Karpas-422 (cell line): ENCODE measurements around the gene NBR1. TPM values are rescaled to one million over a fixed set of nuclear protein-coding genes. Genes with fewer than 3 reads are reported as not detected.
"Not testable (repeated sequence)": the region's sequence is repeated elsewhere in the genome, so short reads cannot be mapped to it uniquely, and the experiment has no call there.

Source experiments
- DNase-seq: peaks from one replicate; pipeline ENCODE4 v3.0.0-alpha.2; 2015
- H2AFZ ChIP-seq: fragments of 200-600 bp; sonication (generic); 2 replicates; pipeline ENCODE4 v1.6.1; 2014; ENCODE audit warnings: antibody characterized with exemption, low read length, mixed read lengths
- H3K27ac ChIP-seq: fragments of 200-600 bp; sonication (generic); 2 replicates; pipeline ENCODE4 v1.5.1; 2014; ENCODE audit warnings: mild to moderate bottlenecking, low read length, moderate library complexity
- H3K27me3 ChIP-seq: fragments of 200-600 bp; sonication (generic); 2 replicates; pipeline ENCODE4 v1.6.1; 2014; ENCODE audit warnings: low read length, mixed read lengths
- H3K36me3 ChIP-seq: fragments of 200-600 bp; sonication (generic); 2 replicates; pipeline ENCODE4 v1.6.1; 2014; ENCODE audit warnings: low read length, mixed read lengths; ENCODE audit not compliant: insufficient read depth
- H3K4me1 ChIP-seq: fragments of 200-600 bp; sonication (generic); 2 replicates; pipeline ENCODE4 v1.6.1; 2014; ENCODE audit warnings: mild to moderate bottlenecking, low read length, mixed read lengths
- H3K4me2 ChIP-seq: fragments of 200-600 bp; sonication (generic); 2 replicates; pipeline ENCODE4 v1.6.1; 2014; ENCODE audit warnings: low read length, low read depth, mild to moderate bottlenecking; ENCODE audit not compliant: poor library complexity, severe bottlenecking
- H3K4me3 ChIP-seq: fragments of 200-600 bp; sonication (generic); 2 replicates; pipeline ENCODE4 v1.5.1; 2014; ENCODE audit warnings: mild to moderate bottlenecking, antibody characterized with exemption, low read length, mixed read lengths
- H3K79me2 ChIP-seq: fragments of 200-600 bp; sonication (generic); 2 replicates; pipeline ENCODE4 v1.6.1; 2014; ENCODE audit warnings: mild to moderate bottlenecking, low read length, mixed read lengths
- H3K9ac ChIP-seq: fragments of 200-600 bp; sonication (generic); 2 replicates; pipeline ENCODE4 v1.6.0; 2014; ENCODE audit warnings: low read length
- H3K9me2 ChIP-seq: fragments of 200-600 bp; sonication (generic), shearing (Covaris generic); replicated peaks from 2 replicates; pipeline ENCODE4 v1.6.0; 2014; ENCODE audit warnings: mild to moderate bottlenecking, low read length, moderate library complexity; ENCODE audit not compliant: insufficient read depth
- H3K9me3 ChIP-seq: fragments of 300-700, 200-600 bp; sonication (generic); 2 replicates; pipeline ENCODE4 v1.6.1; 2014; ENCODE audit warnings: low read length, mixed read lengths
- H4K20me1 ChIP-seq: fragments of 200-600 bp; sonication (generic); 2 replicates; pipeline ENCODE4 v1.6.1; 2014; ENCODE audit warnings: mild to moderate bottlenecking, antibody characterized with exemption, low read length, low read depth; ENCODE audit not compliant: insufficient read depth
- total RNA-seq: library from RNA; depleted of rRNA; stranded (reverse); fragments of >200 nt; shearing (Covaris generic); gene quantifications from 2 replicates; pipeline ENCODE4 v1.2.3, GENCODE V29; 2014; ENCODE audit warnings: low replicate concordance

NBR1 gene
- total RNA-seq, 1 experiment from 2014 or later = 49.5 TPM

DNA sequence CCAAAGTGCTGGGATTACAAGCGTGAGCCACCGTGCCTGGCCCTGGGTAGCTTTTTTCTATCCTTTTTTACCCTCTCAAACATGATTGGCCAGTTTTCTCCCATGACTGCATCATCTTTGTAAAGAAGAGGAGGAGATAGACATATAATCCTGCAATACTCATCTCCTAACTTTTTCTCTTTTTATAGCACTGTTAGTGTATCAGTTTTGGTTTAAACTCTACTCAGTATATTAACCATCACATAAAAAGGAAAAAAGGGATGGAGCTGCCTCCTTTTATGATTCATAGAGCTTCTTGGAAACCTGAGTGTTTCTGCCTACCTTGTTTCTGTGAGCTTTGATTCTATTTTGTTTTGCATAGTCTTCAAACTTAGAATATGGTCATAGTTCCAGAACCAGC is 28.6 kb downstream of the NBR1 start:
- H4K20me1 ChIP-seq = no peaks in the 10 kb centered on the region
- H3K27ac ChIP-seq = no peak overlapping the region
- H3K9me2 ChIP-seq = no peaks in the 10 kb centered on the region
- H3K36me3 ChIP-seq = peaks cover 46% of the 10 kb centered on the region
- H3K4me3 ChIP-seq = no peak overlapping the region
- no peak overlapping the region for H3K9ac ChIP-seq
- H3K4me1 ChIP-seq = peaks cover 11% of the 10 kb centered on the region
- no peaks in the 10 kb centered on the region for H3K9me3 ChIP-seq
- H3K27me3 ChIP-seq = no peaks in the 10 kb centered on the region
- H3K79me2 ChIP-seq = no peaks in the 10 kb centered on the region
- H3K4me2 ChIP-seq = no peak overlapping the region
- no peak overlapping the region for H2AFZ ChIP-seq
- no peak for DNase-seq

DNA sequence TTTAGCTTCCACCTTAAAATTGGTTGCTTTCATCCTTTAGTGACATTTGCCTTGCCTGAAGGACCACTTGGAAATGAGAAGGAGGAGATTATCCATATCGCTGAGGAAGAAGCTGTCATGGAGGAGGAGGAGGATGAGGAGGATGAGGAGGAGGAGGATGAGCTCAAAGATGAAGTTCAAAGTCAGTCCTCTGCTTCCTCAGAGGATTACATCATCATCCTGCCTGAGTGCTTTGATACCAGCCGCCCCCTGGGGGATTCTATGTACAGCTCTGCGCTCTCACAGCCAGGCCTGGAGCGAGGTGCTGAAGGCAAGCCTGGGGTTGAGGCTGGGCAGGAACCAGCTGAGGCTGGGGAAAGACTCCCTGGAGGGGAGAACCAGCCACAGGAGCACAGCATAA is 29.1 kb downstream of the NBR1 start:
- H3K27ac ChIP-seq = no peak overlapping the region
- no peak overlapping the region for H3K9ac ChIP-seq
- H4K20me1 ChIP-seq = no peaks in the 10 kb centered on the region
- no peaks in the 10 kb centered on the region for H3K9me3 ChIP-seq
- no peaks in the 10 kb centered on the region for H3K27me3 ChIP-seq
- no peaks in the 10 kb centered on the region for H3K79me2 ChIP-seq
- H3K4me1 ChIP-seq = peaks cover 11% of the 10 kb centered on the region
- no peaks in the 10 kb centered on the region for H3K9me2 ChIP-seq
- no peak overlapping the region for H3K4me2 ChIP-seq
- H2AFZ ChIP-seq = no peak overlapping the region
- H3K4me3 ChIP-seq = no peak overlapping the region
- DNase-seq = no peak
- H3K36me3 ChIP-seq = peaks cover 41% of the 10 kb centered on the region

DNA sequence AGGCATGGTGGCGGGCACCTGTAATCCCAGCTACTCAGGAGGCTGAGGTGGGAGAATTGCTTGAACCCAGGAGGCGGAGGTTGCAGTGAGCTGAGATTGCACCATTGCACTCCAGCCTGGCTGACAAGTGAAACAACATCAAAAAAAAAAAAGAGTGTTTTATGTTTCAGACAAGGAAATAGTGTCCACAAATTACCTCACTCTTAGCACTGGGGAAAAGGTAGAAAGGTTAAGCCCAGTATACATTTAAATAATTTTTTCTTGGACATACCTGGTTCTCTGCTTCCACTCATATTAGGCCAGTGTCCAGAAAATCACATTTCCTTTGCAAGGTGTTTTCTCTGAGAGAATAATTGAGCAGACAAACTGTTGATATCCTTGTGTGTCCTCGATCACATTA is 32.0 kb downstream of the NBR1 start:
- not testable (repeated sequence) for H3K9me2 ChIP-seq

DNA sequence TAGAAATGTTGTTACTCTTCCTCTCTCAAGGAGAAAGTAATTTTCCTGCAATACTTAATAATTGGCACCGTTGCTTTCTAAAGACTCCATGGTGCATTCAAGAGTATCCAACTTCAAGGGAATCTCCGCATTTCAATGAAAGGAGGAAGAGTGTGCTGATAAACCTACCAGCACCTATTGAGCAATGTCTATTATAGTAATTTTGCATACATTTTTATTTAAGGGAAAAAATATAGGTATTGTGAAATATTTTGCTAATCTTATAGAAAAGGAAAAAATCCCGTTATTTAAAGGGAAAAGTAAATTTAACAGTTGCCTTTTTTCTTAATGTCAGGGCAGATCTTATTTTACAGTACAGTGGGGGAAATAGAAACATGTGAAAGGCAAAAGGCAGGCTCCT is 39.6 kb downstream of the NBR1 start:
- peak overlapping the region; percentile 81 for H3K4me3 ChIP-seq
- H3K27ac ChIP-seq = peak overlapping the region; percentile 70
- DNase-seq = no peak
- H3K36me3 ChIP-seq = 0 out of 2 replicates have a peak, but pooled peaks cover 4% of the 10 kb centered on the region
- H3K79me2 ChIP-seq = peaks cover 8% of the 10 kb centered on the region
- H3K9ac ChIP-seq = peak overlapping the region; percentile 83
- no peak overlapping the region for H2AFZ ChIP-seq
- H3K9me3 ChIP-seq = no peaks in the 10 kb centered on the region
- H3K4me2 ChIP-seq = peak overlapping the region; percentile 86
- no peaks in the 10 kb centered on the region for H3K27me3 ChIP-seq
- H3K9me2 ChIP-seq = no peaks in the 10 kb centered on the region
- peaks cover 28% of the 10 kb centered on the region for H3K4me1 ChIP-seq
- no peaks in the 10 kb centered on the region for H4K20me1 ChIP-seq

More for the DNA sequence above, 32.0 kb downstream of the NBR1 start:
- not testable (repeated sequence) for H3K27ac ChIP-seq, H3K4me3 ChIP-seq, H3K4me1 ChIP-seq, H3K9ac ChIP-seq, H2AFZ ChIP-seq, H3K4me2 ChIP-seq, DNase-seq, H3K9me3 ChIP-seq, H4K20me1 ChIP-seq, H3K79me2 ChIP-seq, H3K27me3 ChIP-seq
- H3K36me3 ChIP-seq = peaks cover 33% of the 10 kb centered on the region; the same call in 1 of the 2 replicates

DNA sequence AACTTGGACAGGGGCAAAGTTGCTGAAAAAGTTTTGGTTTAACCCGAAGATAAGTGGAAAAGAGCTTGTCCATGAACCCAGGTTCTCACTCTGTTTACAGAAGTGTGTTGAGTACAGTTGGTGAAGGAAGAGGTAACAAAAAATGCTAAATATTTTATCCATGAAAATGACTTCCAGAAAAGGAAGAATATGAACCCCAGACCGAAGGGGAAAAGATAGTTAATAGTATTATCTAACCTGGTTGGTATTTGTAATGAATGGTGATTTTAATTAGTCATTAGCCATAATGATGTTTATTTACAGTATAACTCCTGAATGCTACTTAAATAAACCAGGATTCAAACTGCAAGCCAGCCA is 40.1 kb downstream of the NBR1 start:
- no peaks in the 10 kb centered on the region for H4K20me1 ChIP-seq
- peaks cover 28% of the 10 kb centered on the region for H3K4me1 ChIP-seq
- peak overlapping the region; percentile 81 for H3K4me3 ChIP-seq
- H3K9ac ChIP-seq = peak overlapping the region; percentile 83
- no peaks in the 10 kb centered on the region for H3K9me3 ChIP-seq
- peak overlapping the region; percentile 70 for H3K27ac ChIP-seq
- H3K9me2 ChIP-seq = no peaks in the 10 kb centered on the region
- no peak for DNase-seq
- peaks cover 8% of the 10 kb centered on the region for H3K79me2 ChIP-seq
- H3K36me3 ChIP-seq = 0 out of 2 replicates have a peak, but pooled peaks cover 4% of the 10 kb centered on the region
- peak overlapping the region; percentile 4; the same call in 1 of the 2 replicates for H2AFZ ChIP-seq
- H3K4me2 ChIP-seq = peak overlapping the region; percentile 86
- H3K27me3 ChIP-seq = no peaks in the 10 kb centered on the region

DNA sequence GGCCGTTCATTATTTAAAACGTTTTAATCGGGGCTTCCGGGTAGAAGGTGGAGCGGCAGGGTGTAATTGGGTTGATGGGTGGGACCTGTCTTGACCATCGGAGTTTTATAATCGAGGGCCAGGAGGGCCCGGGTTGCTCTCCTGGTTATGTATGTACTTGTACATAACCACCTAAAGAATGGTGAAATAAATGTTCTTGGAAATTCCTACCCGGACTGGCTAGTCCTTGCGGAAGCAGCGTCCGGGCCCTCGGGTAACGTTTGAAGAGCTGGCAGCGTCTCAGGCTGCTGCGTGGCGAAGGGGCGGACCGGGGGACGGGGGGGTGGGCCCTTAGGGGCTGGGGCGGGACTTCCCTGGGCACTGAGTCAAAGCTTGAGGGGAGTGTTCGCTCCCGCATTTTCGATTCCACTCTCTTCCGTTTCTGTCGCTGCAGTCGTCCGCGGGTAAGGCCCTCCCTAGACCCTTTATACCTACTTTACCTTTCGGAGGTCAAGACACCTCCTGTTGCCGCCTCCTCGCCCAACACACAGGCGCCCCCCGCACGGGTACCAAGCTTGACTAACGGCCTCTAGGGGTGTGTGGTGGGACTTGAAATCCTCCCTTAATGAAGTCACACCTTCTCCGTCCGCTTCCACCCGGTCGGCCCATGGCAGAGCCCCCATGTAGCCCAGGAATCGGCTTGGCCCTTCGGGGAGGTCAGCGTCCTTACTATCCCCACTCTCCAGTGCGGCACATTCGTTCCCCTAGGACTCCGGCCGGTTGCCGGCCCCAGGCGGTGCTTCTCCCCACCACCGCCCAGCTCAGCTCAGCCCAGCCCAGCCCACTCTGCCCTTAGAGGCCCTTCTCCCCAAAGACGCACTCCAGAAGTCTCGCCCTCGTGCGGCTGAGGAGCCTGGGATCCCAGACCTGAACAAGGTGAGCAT is 40.7 kb downstream of the NBR1 start, which contains the start of gene TMEM106A:
TSS of gene TMEM106A (plus strand) at position 396 of the 923 bp plus-strand sequence. CDS start 1,167 bp downstream, outside the sequence.
- peak within 1 kb of the TSS; percentile 80 for H2AFZ ChIP-seq
- peaks cover 28% of the 10 kb centered on the region for H3K4me1 ChIP-seq
- peak within 1 kb of the TSS; percentile 96 for H3K4me2 ChIP-seq
- no peaks in the 10 kb centered on the region for H3K9me2 ChIP-seq
- 0 out of 2 replicates have a peak, but pooled peaks cover 4% of the 10 kb centered on the region for H3K36me3 ChIP-seq
- H4K20me1 ChIP-seq = no peaks in the 10 kb centered on the region
- H3K79me2 ChIP-seq = peaks cover 8% of the 10 kb centered on the region
- peak within 1 kb of the TSS; percentile 70 for H3K27ac ChIP-seq
- H3K27me3 ChIP-seq = no peaks in the 10 kb centered on the region
- peak; percentile 91 for DNase-seq
- peak within 1 kb of the TSS; percentile 81 for H3K4me3 ChIP-seq
- no peaks in the 10 kb centered on the region for H3K9me3 ChIP-seq
- peak within 1 kb of the TSS; percentile 83 for H3K9ac ChIP-seq

DNA sequence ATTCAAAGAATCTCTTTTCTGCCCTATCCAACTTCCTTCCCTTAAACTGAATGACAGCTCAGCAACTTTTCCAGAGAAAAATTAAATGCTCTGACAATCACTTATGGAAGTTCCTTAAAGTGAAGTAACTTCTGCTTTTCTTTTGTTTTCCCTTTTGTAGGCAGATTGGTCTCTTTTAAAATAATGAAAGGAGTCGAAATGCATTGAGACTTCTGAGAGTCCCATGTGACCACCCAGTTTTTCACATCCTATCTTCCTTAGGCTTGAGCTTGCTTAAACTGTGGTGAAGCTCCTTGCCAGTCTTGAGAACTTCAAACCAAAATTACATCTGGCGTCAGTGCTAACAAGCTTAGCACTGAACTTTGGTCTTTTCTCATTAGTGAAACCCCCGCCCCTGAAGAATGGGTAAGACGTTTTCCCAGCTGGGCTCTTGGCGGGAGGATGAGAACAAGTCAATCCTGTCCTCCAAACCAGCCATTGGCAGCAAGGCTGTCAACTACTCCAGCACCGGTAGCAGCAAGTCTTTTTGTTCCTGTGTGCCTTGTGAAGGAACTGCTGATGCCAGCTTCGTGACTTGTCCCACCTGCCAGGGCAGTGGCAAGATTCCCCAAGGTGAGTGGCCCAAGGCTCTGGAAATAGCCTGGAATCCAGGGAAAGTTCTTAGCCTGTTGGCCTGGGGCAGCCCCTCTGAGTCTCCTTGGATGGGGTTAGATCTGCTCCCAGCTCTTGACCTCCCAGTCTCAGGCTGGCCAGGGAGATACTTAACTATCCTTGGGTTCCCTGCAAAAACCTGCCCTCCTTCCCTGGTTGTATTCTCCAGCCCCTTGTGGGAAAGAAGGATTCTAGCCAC is 41.9 kb downstream of the NBR1 start:
- H4K20me1 ChIP-seq = no peaks in the 10 kb centered on the region
- no peaks in the 10 kb centered on the region for H3K9me2 ChIP-seq

More for the DNA sequence above, 41.9 kb downstream of the NBR1 start:
- no peaks in the 10 kb centered on the region for H3K9me3 ChIP-seq
- H3K79me2 ChIP-seq = peaks cover 8% of the 10 kb centered on the region
- H3K9ac ChIP-seq = peak overlapping the region; percentile 83
- peaks cover 28% of the 10 kb centered on the region for H3K4me1 ChIP-seq
- peak; percentile 53 for DNase-seq
- peak overlapping the region; percentile 80; the same call in 1 of the 2 replicates for H2AFZ ChIP-seq
- H3K4me3 ChIP-seq = peak overlapping the region; percentile 81
- H3K36me3 ChIP-seq = 0 out of 2 replicates have a peak, but pooled peaks cover 4% of the 10 kb centered on the region
- H3K4me2 ChIP-seq = peak overlapping the region; percentile 96
- peak overlapping the region; percentile 50; the same call in 1 of the 2 replicates for H3K27ac ChIP-seq
- no peaks in the 10 kb centered on the region for H3K27me3 ChIP-seq
